OCI-LY7 (cell line): ENCODE measurements around the gene SMIM26. TPM values are rescaled to one million over a fixed set of nuclear protein-coding genes. Genes with fewer than 3 reads are reported as not detected.
A peak's percentile ranks its signal among the peaks of the same experiment; 100 is the strongest.

Experiments
- BruUV-seq: library from RNA; stranded (reverse); fragments of 400-500 nt; replicated peaks from 2 replicates; lab custom pipeline; 2021; lab: Mats Ljungman, UMichigan
- CTCF ChIA-PET: fragments of 300-600 bp; sonication (Branson Sonifier 250); formaldehyde crosslinking; loops from one replicate; lab custom pipeline; 2022; ENCODE audit warnings: antibody characterized with exemption; ENCODE audit not compliant: unreplicated experiment; lab: Charles Lee
- POLR2A ChIA-PET: fragments of 300-600 bp; sonication (Branson Sonifier 250); formaldehyde crosslinking; loops from one replicate; lab custom pipeline; 2022; ENCODE audit warnings: antibody characterized with exemption; lab: Charles Lee
- DNase-seq: peaks from one replicate; pipeline ENCODE4 v3.0.0-alpha.2; 2015; ENCODE audit warnings: low spot score
- H2AFZ ChIP-seq: fragments of 200-600 bp; sonication (generic), shearing (Covaris generic); 2 replicates; pipeline ENCODE4 v1.6.1; 2014; ENCODE audit warnings: mild to moderate bottlenecking, antibody characterized with exemption, low read length, moderate library complexity
- H3K27ac ChIP-seq: fragments of 200-600 bp; sonication (generic); 2 replicates; pipeline ENCODE4 v1.5.1; 2014; ENCODE audit warnings: mixed run types, low read depth, mild to moderate bottlenecking, moderate library complexity, low read length, inconsistent platforms; ENCODE audit not compliant: poor library complexity, severe bottlenecking
- H3K36me3 ChIP-seq: fragments of 200-600 bp; sonication (generic); 2 replicates; pipeline ENCODE4 v1.6.1; 2014; ENCODE audit warnings: mild to moderate bottlenecking, antibody characterized with exemption, low read length, moderate library complexity, mixed read lengths; ENCODE audit not compliant: insufficient read depth
- H3K4me1 ChIP-seq: fragments of 200-600 bp; sonication (generic); 2 replicates; pipeline ENCODE4 v1.5.1; 2014; ENCODE audit warnings: mild to moderate bottlenecking, low read length; ENCODE audit not compliant: insufficient read depth, poor library complexity, severe bottlenecking
- H3K4me2 ChIP-seq: fragments of 200-600 bp; sonication (generic); 2 replicates; pipeline ENCODE4 v1.6.1; 2014; ENCODE audit warnings: mild to moderate bottlenecking, low read length
- H3K4me3 ChIP-seq: fragments of 200-600 bp; sonication (generic); 2 replicates; pipeline ENCODE4 v1.5.1; 2014; ENCODE audit warnings: mild to moderate bottlenecking, low read depth, low read length; ENCODE audit not compliant: poor library complexity, severe bottlenecking
- H3K79me2 ChIP-seq: fragments of 200-600 bp; sonication (generic); 2 replicates; pipeline ENCODE4 v1.6.1; 2016; ENCODE audit warnings: low read depth, mild to moderate bottlenecking, low read length, moderate library complexity, mixed read lengths; ENCODE audit not compliant: insufficient read depth
- H3K9me2 ChIP-seq: fragments of 200-600 bp; sonication (generic); 2 replicates; pipeline ENCODE4 v1.6.1; 2016; ENCODE audit warnings: mild to moderate bottlenecking, low read length, mixed read lengths; ENCODE audit not compliant: insufficient read depth
- H3K9me3 ChIP-seq: fragments of 200-600 bp; sonication (generic); 2 replicates; pipeline ENCODE4 v1.6.1; 2014; ENCODE audit warnings: mild to moderate bottlenecking, mixed run types, low read length, mixed read lengths
- H4K20me1 ChIP-seq: fragments of 200-600 bp; sonication (generic); 2 replicates; pipeline ENCODE4 v1.6.1; 2014; ENCODE audit warnings: mild to moderate bottlenecking, antibody characterized with exemption, low read length, moderate library complexity, mixed read lengths; ENCODE audit not compliant: insufficient read depth
- CTCF ChIP-seq: fragments of 200-600 bp; sonication (generic); conservative IDR thresholded peaks from 2 replicates; pipeline ENCODE4 v1.5.1; 2014; ENCODE audit warnings: mild to moderate bottlenecking, antibody characterized with exemption, low read length, moderate library complexity, mixed read lengths
- EZH2phosphoT487 ChIP-seq: fragments of 200-600 bp; sonication (generic); IDR thresholded peaks from 2 replicates; pipeline ENCODE4 v1.6.1; 2018; ENCODE audit warnings: low read depth, borderline replicate concordance, mild to moderate bottlenecking, mixed run types, antibody characterized with exemption, low read length, moderate library complexity, mixed read lengths
- intact Hi-C: fragments of 100-400 bp; cut with micrococcal nuclease; formaldehyde crosslinking; loops from one replicate; pipeline ENCODE4 v1.10.0; 2022; ENCODE audit not compliant: unreplicated experiment
- total RNA-seq, 2 experiments: library from RNA; depleted of rRNA in 1 of 2; stranded (reverse); fragments of >200 nt in 1 of 2; shearing (Covaris generic) in 1 of 2; gene quantifications; 2 replicates each; pipeline ENCODE4 v1.2.3, GENCODE V29; 2014 to 2022

Gene SMIM26
- total RNA-seq, 2 experiments from 2014 or later = 71.2 to 161 TPM

- no peak overlapping the region for H3K27ac ChIP-seq
- H3K36me3 ChIP-seq = peaks cover 28% of the 10 kb centered on the region
- H3K4me2 ChIP-seq = peak overlapping the region; percentile 1; the same call in 1 of the 2 replicates
- no peaks in the 10 kb centered on the region for H4K20me1 ChIP-seq
- peak; percentile 13 for DNase-seq
- no peaks in the 10 kb centered on the region for H3K9me3 ChIP-seq
- TF ChIP-seq CTCF (no peak), EZH2phosphoT487 (no peak)
- no peak overlapping the region for H2AFZ ChIP-seq
- H3K4me1 ChIP-seq = peaks cover 11% of the 10 kb centered on the region
- CTCF ChIA-PET = no interaction called here
- H3K4me3 ChIP-seq = no peak overlapping the region
- BruUV-seq = no TSS peak
- peaks cover 21% of the 10 kb centered on the region for H3K79me2 ChIP-seq
- H3K9me2 ChIP-seq = no peaks in the 10 kb centered on the region
- POLR2A ChIA-PET = interaction anchor here (0.9 kb wide), 2 partner anchors 8 to 65 kb away, joined by 4 read pairs; no protein-coding TSS in a partner anchor
- intact Hi-C loops = no loop called here
Measured at GRCh38 chr20:18571578-18571977, 4.3 kb downstream of the SMIM26 start.

GRCh38 chr20:18577942-18578341 lies 10.7 kb downstream of the SMIM26 start:
- no peak for DNase-seq
- ChIA-PET CTCF (no interaction called here), POLR2A (interaction anchor here (0.9 to 1.5 kb wide), 2 partner anchors 70 to 161 kb away, joined by 4 to 5 read pairs; partner anchors contain the start of gene SEC23B)
- Histone ChIP-seq H4K20me1 (no peaks in the 10 kb centered on the region), H3K9me3 (no peaks in the 10 kb centered on the region), H3K27ac (no peak overlapping the region), H3K4me3 (no peak overlapping the region), H3K9me2 (no peaks in the 10 kb centered on the region), H3K36me3 (no peaks in the 10 kb centered on the region), H3K79me2 (no peaks in the 10 kb centered on the region), H3K4me2 (no peak overlapping the region), H2AFZ (no peak overlapping the region), H3K4me1 (no peaks in the 10 kb centered on the region)
- no TSS peak for BruUV-seq
- intact Hi-C loops = no loop called here
- TF ChIP-seq EZH2phosphoT487 (no peak), CTCF (no peak)

DNA sequence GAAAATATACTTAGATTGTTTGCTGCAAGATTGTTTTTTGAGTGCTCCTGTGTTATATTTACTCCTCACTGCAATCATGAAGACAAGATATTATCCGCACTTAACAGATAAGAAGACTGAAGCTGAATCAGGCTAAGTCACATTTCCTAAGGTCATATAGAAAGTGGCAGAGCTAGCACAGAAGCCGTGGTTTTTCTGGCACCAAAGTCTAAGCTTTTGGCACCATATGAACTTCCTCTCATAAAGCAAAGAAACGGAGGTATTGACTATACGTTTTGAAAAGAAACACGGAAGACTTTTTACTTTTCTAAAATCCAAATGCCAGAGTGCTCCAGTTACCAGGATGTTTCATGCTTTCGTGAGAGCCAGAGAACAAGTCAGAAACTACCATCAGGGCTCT lies 11.3 kb downstream of the SMIM26 start:
- Histone ChIP-seq H3K79me2 (no peaks in the 10 kb centered on the region), H3K27ac (no peak overlapping the region), H3K4me1 (no peaks in the 10 kb centered on the region), H3K4me3 (no peak overlapping the region), H3K4me2 (no peak overlapping the region), H4K20me1 (no peaks in the 10 kb centered on the region), H3K9me3 (no peaks in the 10 kb centered on the region), H3K9me2 (no peaks in the 10 kb centered on the region), H3K36me3 (no peaks in the 10 kb centered on the region), H2AFZ (no peak overlapping the region)
- POLR2A ChIA-PET = interaction anchor here (1.5 kb wide), 2 partner anchors 16 to 71 kb away, joined by 3 to 4 read pairs; partner anchors contain the start of gene SEC23B
- TF ChIP-seq CTCF = no peak
- TF ChIP-seq EZH2phosphoT487 = no peak
- BruUV-seq = no TSS peak
- DNase-seq = no peak
- intact Hi-C loops = no loop called here
- CTCF ChIA-PET = no interaction called here
